Activated naive CD4-positive, alpha-beta T cell treated with anti-CD3 and anti-CD28 coated beads, Interleukin-2, amount 10 ng/mL, durations not matched to agents 7 days and 5 days (primary cell): ENCODE measurements around the gene TNFSF11.

ENCODE experiments used
- CTCF ChIA-PET: fragments of 350-600 bp; sonication (Branson Sonifier 250); formaldehyde crosslinking; loops from one replicate; lab custom pipeline; 2021; ENCODE audit warnings: antibody characterized with exemption; lab: Charles Lee
- DNase-seq: peaks from one replicate; pipeline ENCODE4 v3.0.0-alpha.2; 2020
- H3K27ac Mint-ChIP-seq: one replicate; pipeline ENCODE4 v1.8.0; 2021; ENCODE audit warnings: mild to moderate bottlenecking, moderate library complexity, mixed read lengths
- H3K27me3 Mint-ChIP-seq: one replicate; pipeline ENCODE4 v1.8.0; 2021; ENCODE audit warnings: mild to moderate bottlenecking, mixed read lengths
- H3K36me3 Mint-ChIP-seq: one replicate; pipeline ENCODE4 v1.8.0; 2021; ENCODE audit warnings: mixed read lengths
- H3K4me1 Mint-ChIP-seq: one replicate; pipeline ENCODE4 v1.8.0; 2021; ENCODE audit warnings: mixed read lengths
- H3K4me3 Mint-ChIP-seq: one replicate; pipeline ENCODE4 v1.8.0; 2021; ENCODE audit warnings: mild to moderate bottlenecking, moderate library complexity, mixed read lengths
- H3K9me3 Mint-ChIP-seq: one replicate; pipeline ENCODE4 v1.8.0; 2021; ENCODE audit warnings: mixed read lengths

The TNFSF11 gene

GRCh38 chr13:42574011-42574410, at the start of gene TNFSF11:
Gene TNFSF11 (plus strand): TSS chr13:42574152. CDS start chr13:42574304, 152 bp downstream.
- Mint-ChIP-seq H3K4me3 (peak within 1 kb of the TSS; percentile 69), H3K9me3 (peaks cover 2% of the 10 kb centered on the region), H3K36me3 (no peaks in the 10 kb centered on the region), H3K27me3 (peaks cover 54% of the 10 kb centered on the region), H3K4me1 (peaks cover 17% of the 10 kb centered on the region), H3K27ac (no peak within 1 kb of the TSS)
- CTCF ChIA-PET, result no interaction called here
- peak; percentile 22 for DNase-seq

- H3K27ac Mint-ChIP-seq, result no peak overlapping the region
Measured at GRCh38 chr13:42524487-42525034, 49.4 kb upstream of the TNFSF11 start.

GRCh38 chr13:42525035-42525504, 48.9 kb upstream of the TNFSF11 start:
- Mint-ChIP-seq H3K27ac (no peak overlapping the region), H3K4me1 (no peaks in the 10 kb centered on the region), H3K27me3 (peaks cover 9% of the 10 kb centered on the region), H3K9me3 (no peaks in the 10 kb centered on the region), H3K4me3 (no peak overlapping the region), H3K36me3 (no peaks in the 10 kb centered on the region)
- CTCF ChIA-PET, result no interaction called here
- no peak for DNase-seq

More at GRCh38 chr13:42524487-42525034, 49.4 kb upstream of the TNFSF11 start:
- CTCF ChIA-PET, result no interaction called here
- no peaks in the 10 kb centered on the region for H3K36me3 Mint-ChIP-seq
- H3K4me3 Mint-ChIP-seq, result no peak overlapping the region
- no peak for DNase-seq
- peaks cover 9% of the 10 kb centered on the region for H3K27me3 Mint-ChIP-seq
- no peaks in the 10 kb centered on the region for H3K9me3 Mint-ChIP-seq
- no peaks in the 10 kb centered on the region for H3K4me1 Mint-ChIP-seq

GRCh38 chr13:42526276-42526675, 47.7 kb upstream of the TNFSF11 start:
- CTCF ChIA-PET, result no interaction called here

GRCh38 chr13:42526804-42527203, 47.1 kb upstream of the TNFSF11 start:
- Mint-ChIP-seq H3K9me3 (no peaks in the 10 kb centered on the region), H3K27me3 (peaks cover 9% of the 10 kb centered on the region), H3K27ac (no peak overlapping the region), H3K4me3 (no peak overlapping the region), H3K4me1 (peaks cover 3% of the 10 kb centered on the region), H3K36me3 (no peaks in the 10 kb centered on the region)
- CTCF ChIA-PET, result no interaction called here
- no peak for DNase-seq

More at GRCh38 chr13:42526276-42526675, 47.7 kb upstream of the TNFSF11 start:
- Mint-ChIP-seq H3K9me3 (no peaks in the 10 kb centered on the region), H3K27ac (no peak overlapping the region), H3K4me3 (no peak overlapping the region), H3K4me1 (peaks cover 3% of the 10 kb centered on the region), H3K36me3 (no peaks in the 10 kb centered on the region), H3K27me3 (peaks cover 9% of the 10 kb centered on the region)
- DNase-seq, result no peak

- Mint-ChIP-seq H3K27ac (no peak overlapping the region), H3K9me3 (no peaks in the 10 kb centered on the region), H3K4me3 (no peak overlapping the region), H3K4me1 (peaks cover 3% of the 10 kb centered on the region), H3K27me3 (no peaks in the 10 kb centered on the region), H3K36me3 (no peaks in the 10 kb centered on the region)
- CTCF ChIA-PET, result interaction anchor here (0.7 kb wide), 1 partner anchor 10 kb away, joined by 3 read pairs; no protein-coding TSS in a partner anchor
- DNase-seq, result no peak
Measured at GRCh38 chr13:42532561-42533335, 41.2 kb upstream of the TNFSF11 start.

GRCh38 chr13:42533336-42533591, 40.7 kb upstream of the TNFSF11 start:
- no peaks in the 10 kb centered on the region for H3K27me3 Mint-ChIP-seq
- H3K4me3 Mint-ChIP-seq, result no peak overlapping the region
- no peaks in the 10 kb centered on the region for H3K36me3 Mint-ChIP-seq
- peaks cover 3% of the 10 kb centered on the region for H3K4me1 Mint-ChIP-seq
- CTCF ChIA-PET, result interaction anchor here (0.7 kb wide), 1 partner anchor 10 kb away, joined by 3 read pairs; no protein-coding TSS in a partner anchor
- no peaks in the 10 kb centered on the region for H3K9me3 Mint-ChIP-seq
- H3K27ac Mint-ChIP-seq, result no peak overlapping the region
- no peak for DNase-seq

GRCh38 chr13:42534785-42535184, 39.2 kb upstream of the TNFSF11 start:
- Mint-ChIP-seq H3K4me1 (peaks cover 3% of the 10 kb centered on the region), H3K4me3 (no peak overlapping the region), H3K27ac (no peak overlapping the region), H3K36me3 (no peaks in the 10 kb centered on the region), H3K9me3 (no peaks in the 10 kb centered on the region), H3K27me3 (no peaks in the 10 kb centered on the region)
- CTCF ChIA-PET, result no interaction called here
- no peak for DNase-seq

GRCh38 chr13:42538996-42539395, 35.0 kb upstream of the TNFSF11 start:
- no peak for DNase-seq
- H3K4me1 Mint-ChIP-seq, result no peaks in the 10 kb centered on the region
- CTCF ChIA-PET, result no interaction called here
- no peak overlapping the region for H3K27ac Mint-ChIP-seq
- no peaks in the 10 kb centered on the region for H3K36me3 Mint-ChIP-seq
- no peaks in the 10 kb centered on the region for H3K9me3 Mint-ChIP-seq
- H3K4me3 Mint-ChIP-seq, result no peak overlapping the region
- no peaks in the 10 kb centered on the region for H3K27me3 Mint-ChIP-seq

GRCh38 chr13:42539670-42540069, 34.3 kb upstream of the TNFSF11 start:
- H3K27ac Mint-ChIP-seq, result no peak overlapping the region
- no peak for DNase-seq
- H3K4me3 Mint-ChIP-seq, result no peak overlapping the region
- no peaks in the 10 kb centered on the region for H3K27me3 Mint-ChIP-seq
- H3K36me3 Mint-ChIP-seq, result no peaks in the 10 kb centered on the region
- H3K4me1 Mint-ChIP-seq, result no peaks in the 10 kb centered on the region
- CTCF ChIA-PET, result no interaction called here
- no peaks in the 10 kb centered on the region for H3K9me3 Mint-ChIP-seq

- no peak for DNase-seq
- H3K4me1 Mint-ChIP-seq, result no peaks in the 10 kb centered on the region
- no peaks in the 10 kb centered on the region for H3K27me3 Mint-ChIP-seq
- H3K27ac Mint-ChIP-seq, result no peak overlapping the region
- H3K36me3 Mint-ChIP-seq, result no peaks in the 10 kb centered on the region
- no peaks in the 10 kb centered on the region for H3K9me3 Mint-ChIP-seq
- no peak overlapping the region for H3K4me3 Mint-ChIP-seq
- CTCF ChIA-PET, result interaction anchor here (0.6 kb wide), 1 partner anchor 10 kb away, joined by 3 read pairs; no protein-coding TSS in a partner anchor
Measured at GRCh38 chr13:42543215-42543797, 30.6 kb upstream of the TNFSF11 start.

- Mint-ChIP-seq H3K9me3 (no peaks in the 10 kb centered on the region), H3K4me1 (no peaks in the 10 kb centered on the region), H3K4me3 (no peak overlapping the region), H3K36me3 (no peaks in the 10 kb centered on the region), H3K27ac (no peak overlapping the region), H3K27me3 (no peaks in the 10 kb centered on the region)
- no peak for DNase-seq
- CTCF ChIA-PET, result no interaction called here
Measured at GRCh38 chr13:42544246-42544926, 29.6 kb upstream of the TNFSF11 start.

GRCh38 chr13:42545842-42546241, 28.1 kb upstream of the TNFSF11 start:
- Mint-ChIP-seq H3K9me3 (no peaks in the 10 kb centered on the region), H3K36me3 (no peaks in the 10 kb centered on the region), H3K4me3 (no peak overlapping the region), H3K27ac (no peak overlapping the region), H3K27me3 (no peaks in the 10 kb centered on the region), H3K4me1 (no peaks in the 10 kb centered on the region)
- DNase-seq, result no peak
- CTCF ChIA-PET, result no interaction called here

GRCh38 chr13:42547612-42548011, 26.3 kb upstream of the TNFSF11 start:
- no peak for DNase-seq
- Mint-ChIP-seq H3K9me3 (no peaks in the 10 kb centered on the region), H3K27me3 (no peaks in the 10 kb centered on the region), H3K27ac (no peak overlapping the region), H3K4me3 (no peak overlapping the region), H3K4me1 (no peaks in the 10 kb centered on the region), H3K36me3 (no peaks in the 10 kb centered on the region)
- CTCF ChIA-PET, result no interaction called here
